ENCODE data around the gene CBFA2T3.

DNA sequence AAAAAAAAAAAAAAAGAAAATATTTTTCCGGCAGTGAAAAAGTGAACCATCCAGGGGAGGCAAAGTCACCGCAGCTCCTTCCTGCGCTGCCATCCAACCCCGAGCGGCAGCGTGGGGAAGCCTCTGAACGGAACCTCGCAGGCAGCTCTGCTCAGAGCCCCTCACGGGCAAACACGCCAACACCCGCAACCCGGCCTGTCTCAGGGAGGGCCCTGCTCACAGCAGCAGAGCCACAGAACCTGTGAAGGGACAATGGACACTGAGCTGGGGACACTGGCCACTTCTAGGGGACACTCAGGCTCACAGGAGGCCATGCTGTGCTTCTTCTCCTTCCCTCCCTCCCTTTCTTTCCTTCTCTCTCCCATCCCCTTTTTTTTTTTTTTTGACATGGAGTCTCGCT, 143.9 kb downstream of the CBFA2T3 start:
- TF ChIP-seq CTCF (IDR thresholded peaks at IDR 0.05; ENCODE audit: insufficient read depth, low read depth, low read length) = no peak
- TF ChIP-seq EZH2 (IDR thresholded peaks at IDR 0.05; ENCODE audit: insufficient read depth, low read length) = no peak

Data from astrocyte (in vitro differentiated cells and primary cell).